Esophagus muscularis mucosa (tissue), 4 donors: ENCODE results near the gene DMXL1.

Experiments
- EP300 ChIP-seq: sonication (generic); formaldehyde crosslinking; IDR thresholded peaks from one replicate; pipeline ENCODE4 v1.6.1; 2017; ENCODE audit warnings: antibody characterized with exemption
- POLR2A ChIP-seq: fragments of 450-650 bp; IDR thresholded peaks from one replicate; pipeline ENCODE4 v1.6.1; 2017; ENCODE audit warnings: antibody characterized with exemption, moderate library complexity, mild to moderate bottlenecking, low read depth
- POLR2AphosphoS5 ChIP-seq, 2 donors: sonication (generic); formaldehyde crosslinking; IDR thresholded peaks; one replicate each; pipeline ENCODE4 v1.6.1; 2017; ENCODE audit warnings: antibody characterized with exemption in 2 of 2
- TF ChIP-seq, protein P1 (sequence below), 3 experiments: fragments of 200-600 bp in 2 of 3; fragments of 450-650 bp in 1 of 3; sonication (generic) in 2 of 3; IDR thresholded peaks; one replicate each; pipeline ENCODE4 v1.5.1; 2017 to 2019; ENCODE audit warnings: antibody characterized with exemption in 3 of 3, mild to moderate bottlenecking in 2 of 3, moderate library complexity in 1 of 3

- TF ChIP-seq, protein P1, sequence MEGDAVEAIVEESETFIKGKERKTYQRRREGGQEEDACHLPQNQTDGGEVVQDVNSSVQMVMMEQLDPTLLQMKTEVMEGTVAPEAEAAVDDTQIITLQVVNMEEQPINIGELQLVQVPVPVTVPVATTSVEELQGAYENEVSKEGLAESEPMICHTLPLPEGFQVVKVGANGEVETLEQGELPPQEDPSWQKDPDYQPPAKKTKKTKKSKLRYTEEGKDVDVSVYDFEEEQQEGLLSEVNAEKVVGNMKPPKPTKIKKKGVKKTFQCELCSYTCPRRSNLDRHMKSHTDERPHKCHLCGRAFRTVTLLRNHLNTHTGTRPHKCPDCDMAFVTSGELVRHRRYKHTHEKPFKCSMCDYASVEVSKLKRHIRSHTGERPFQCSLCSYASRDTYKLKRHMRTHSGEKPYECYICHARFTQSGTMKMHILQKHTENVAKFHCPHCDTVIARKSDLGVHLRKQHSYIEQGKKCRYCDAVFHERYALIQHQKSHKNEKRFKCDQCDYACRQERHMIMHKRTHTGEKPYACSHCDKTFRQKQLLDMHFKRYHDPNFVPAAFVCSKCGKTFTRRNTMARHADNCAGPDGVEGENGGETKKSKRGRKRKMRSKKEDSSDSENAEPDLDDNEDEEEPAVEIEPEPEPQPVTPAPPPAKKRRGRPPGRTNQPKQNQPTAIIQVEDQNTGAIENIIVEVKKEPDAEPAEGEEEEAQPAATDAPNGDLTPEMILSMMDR (IDR thresholded peaks at IDR 0.05): no peak
- TF ChIP-seq POLR2AphosphoS5 (IDR thresholded peaks at IDR 0.05): no peak
- TF ChIP-seq EP300: no peak
- TF ChIP-seq POLR2A: no peak
These were observed 103.8 kb downstream of the DMXL1 start for GRCh38 chr5:119174578-119175163.
